Coronary artery (tissue), 2 donors: ENCODE results near the gene DHCR24.

Source experiments
- DNase-seq: peaks from one replicate; pipeline ENCODE4 v3.0.0-alpha.2; 2017; ENCODE audit warnings: low spot score
- H3K27ac ChIP-seq, 2 donors: fragments of 200-600 bp; sonication (generic); one replicate each; pipeline ENCODE4 v1.5.1; 2016 to 2019
- H3K4me3 ChIP-seq: fragments of 200-600 bp; sonication (generic); 2 replicates; pipeline ENCODE4 v1.5.1; 2016; ENCODE audit warnings: mild to moderate bottlenecking, moderate library complexity
- CTCF ChIP-seq: fragments of 200-600 bp; sonication (generic); IDR thresholded peaks from one replicate; pipeline ENCODE4 v1.5.1; 2019; ENCODE audit warnings: antibody characterized with exemption

Gene DHCR24

DNA sequence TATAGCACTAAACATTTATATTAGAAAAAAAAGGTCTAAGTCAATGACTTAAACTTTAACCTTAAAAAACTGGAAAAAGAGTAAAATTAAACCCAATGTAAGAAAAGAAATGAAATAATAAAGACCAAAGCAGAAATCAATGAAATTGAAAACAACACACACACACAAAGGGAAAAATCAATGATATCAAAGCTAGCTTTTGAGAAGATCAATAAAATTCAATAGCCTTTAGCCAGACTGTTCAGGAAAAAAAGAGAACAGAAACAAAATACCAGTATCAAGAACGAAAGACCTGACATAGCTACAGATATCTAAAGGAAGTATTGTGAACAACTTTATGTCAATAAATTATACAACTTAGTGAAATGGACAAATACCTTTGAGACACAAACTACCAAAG, 7.1 kb downstream of the DHCR24 start:
- no peak overlapping the region for H3K4me3 ChIP-seq
- H3K27ac ChIP-seq, result no peak overlapping the region
- no peak for TF ChIP-seq CTCF
- DNase-seq, result no peak

GRCh38 chr1:54876814-54877213, 10.2 kb downstream of the DHCR24 start:
- Histone ChIP-seq H3K27ac (no peak overlapping the region), H3K4me3 (no peak overlapping the region)
- TF ChIP-seq CTCF, result no peak
- no peak for DNase-seq

DNA sequence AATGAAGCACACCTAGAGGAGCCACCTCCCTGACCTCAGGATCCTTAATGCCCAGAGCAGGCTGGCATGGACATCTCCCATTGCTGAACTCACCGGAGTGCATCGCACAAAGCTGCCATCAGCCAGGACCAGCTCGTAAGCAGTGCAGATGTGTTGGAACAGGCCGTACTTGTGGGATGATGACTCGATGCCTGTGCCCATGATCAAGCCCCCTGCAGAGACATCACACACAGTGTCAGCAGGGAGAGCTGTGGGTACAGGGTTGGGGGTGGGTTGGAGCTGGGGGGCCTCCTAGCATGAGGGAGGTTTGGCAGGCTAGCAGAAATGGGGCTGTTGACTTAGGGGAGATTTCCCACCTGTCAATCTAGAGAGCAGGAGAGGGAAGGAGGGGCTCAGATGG, 12.0 kb downstream of the DHCR24 start:
- Histone ChIP-seq H3K4me3 (no peak overlapping the region), H3K27ac (no peak overlapping the region)
- DNase-seq, result no peak
- TF ChIP-seq CTCF, result no peak

DNA sequence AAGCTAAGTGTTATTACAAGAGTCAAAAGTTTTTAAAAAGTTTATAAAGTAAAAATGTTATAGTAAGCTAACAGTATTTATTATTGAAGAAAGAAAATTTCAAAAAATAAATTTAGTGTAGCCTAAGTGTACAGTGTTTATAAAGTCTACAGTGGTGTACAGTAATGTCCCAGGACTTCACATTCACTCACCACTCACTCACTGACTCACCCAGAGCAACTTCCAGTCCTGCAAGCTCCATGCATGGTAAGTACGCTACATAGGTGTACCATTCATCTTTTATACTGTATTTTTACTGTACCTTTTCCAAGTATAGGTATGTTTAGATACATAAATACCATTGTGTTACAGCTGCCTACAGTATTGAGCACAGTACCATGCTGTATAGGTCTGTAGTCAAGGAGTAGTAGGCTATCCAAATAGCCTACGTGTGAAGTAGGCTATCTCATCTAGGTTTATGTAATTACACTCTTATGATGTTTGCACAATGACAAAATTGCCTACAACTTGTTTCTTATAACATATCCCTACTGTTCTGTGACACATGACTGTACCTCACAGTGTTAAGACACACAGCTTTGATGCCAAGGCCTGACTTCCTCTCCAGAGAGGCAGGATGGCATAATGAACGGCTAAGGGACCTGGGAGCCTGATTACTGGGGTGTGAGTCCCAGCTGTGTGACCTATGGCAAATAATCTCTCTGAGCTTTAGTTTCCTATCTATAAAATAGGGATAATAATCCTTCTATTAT, 12.7 kb downstream of the DHCR24 start:
- no peak for TF ChIP-seq CTCF
- DNase-seq, result no peak
- Histone ChIP-seq H3K4me3 (no peak overlapping the region), H3K27ac (no peak overlapping the region)

GRCh38 chr1:54872036-54872331, 15.0 kb downstream of the DHCR24 start:
- Histone ChIP-seq H3K4me3 (no peak overlapping the region), H3K27ac (no peak overlapping the region)
- TF ChIP-seq CTCF, result no peak
- DNase-seq, result no peak

- no peak overlapping the region for H3K4me3 ChIP-seq
- TF ChIP-seq CTCF, result no peak
- DNase-seq, result no peak
- H3K27ac ChIP-seq, result no peak overlapping the region
Measured at GRCh38 chr1:54871275-54872035, 15.5 kb downstream of the DHCR24 start.

DNA sequence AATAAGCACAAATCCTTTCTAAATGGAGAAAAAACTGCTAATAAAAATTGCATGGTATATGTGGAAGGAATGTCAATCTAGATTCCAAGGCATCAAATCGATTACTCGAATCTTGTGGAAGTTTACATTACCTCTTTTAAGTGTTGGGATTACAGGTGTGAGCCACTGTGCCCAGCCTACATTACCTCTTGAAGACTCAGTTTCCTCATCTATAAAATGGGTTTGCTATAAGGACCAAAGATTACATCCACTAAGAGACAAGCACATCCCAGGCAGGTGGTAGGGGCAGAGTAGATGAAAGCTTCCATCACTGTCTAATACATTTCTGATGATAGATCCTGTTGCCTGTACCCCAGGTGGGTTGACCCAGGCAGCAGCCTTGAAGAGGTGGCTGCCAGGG, 16.1 kb downstream of the DHCR24 start:
- Histone ChIP-seq H3K4me3 (no peak overlapping the region), H3K27ac (no peak overlapping the region)
- no peak for DNase-seq
- TF ChIP-seq CTCF, result no peak
